ENCODE results near the gene OSBPL9. TPM values are rescaled to one million over a fixed set of nuclear protein-coding genes. Genes with fewer than 3 reads are reported as not detected.

The OSBPL9 gene
- total RNA-seq, 2 donors from 2014 or later, result 60.0 to 60.8 TPM

- no peak for DNase-seq (ENCODE audit: low spot score)
- Histone ChIP-seq H3K9me3 (no peaks in the 10 kb centered on the region), H3K4me1 (peaks cover 0 to 26% of the 10 kb centered on the region in 2 donors), H3K27me3 (no peaks in the 10 kb centered on the region), H3K27ac (peak overlapping the region; percentile 54 to 67), H3K36me3 (no peaks in the 10 kb centered on the region), H3K4me3 (no peak overlapping the region)
- TF ChIP-seq CTCF (IDR thresholded peaks at IDR 0.05), result no peak
Observed at GRCh38 chr1:51612447-51612961, 4.4 kb upstream of the OSBPL9 start.

DNA sequence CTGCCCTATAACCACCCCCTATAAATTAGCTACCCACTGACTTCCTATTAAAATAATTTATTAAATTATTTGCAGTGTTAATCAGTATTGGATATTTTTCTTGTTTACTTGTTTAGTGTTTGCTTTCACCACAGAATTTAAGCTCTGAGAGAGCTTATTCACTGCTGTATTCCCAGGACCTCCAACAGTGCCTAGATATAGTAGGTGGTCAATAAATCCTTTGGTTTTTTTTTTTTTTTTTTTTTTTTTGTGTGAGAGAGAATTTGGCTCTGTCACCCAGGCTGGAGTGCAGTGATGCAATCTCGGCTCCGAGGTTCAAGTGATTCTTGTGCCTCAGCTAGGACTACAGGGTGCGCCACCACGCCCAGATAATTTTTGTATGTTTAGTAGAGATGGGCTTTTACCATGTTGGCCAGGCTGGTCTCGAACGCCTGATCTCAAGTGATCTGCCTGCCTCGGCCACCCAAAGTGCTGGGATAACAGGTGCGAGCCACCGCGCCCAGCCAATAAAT is 1.1 kb upstream of the OSBPL9 start:
- TF ChIP-seq CTCF (IDR thresholded peaks at IDR 0.05), result no peak
- DNase-seq (ENCODE audit: low spot score), result no peak
- Histone ChIP-seq H3K27me3 (no peaks in the 10 kb centered on the region), H3K9me3 (no peaks in the 10 kb centered on the region), H3K36me3 (no peaks in the 10 kb centered on the region), H3K4me3 (no peak overlapping the region), H3K4me1 (peaks cover 0 to 53% of the 10 kb centered on the region in 2 donors), H3K27ac (peak overlapping the region; percentile 93 to 95)

DNA sequence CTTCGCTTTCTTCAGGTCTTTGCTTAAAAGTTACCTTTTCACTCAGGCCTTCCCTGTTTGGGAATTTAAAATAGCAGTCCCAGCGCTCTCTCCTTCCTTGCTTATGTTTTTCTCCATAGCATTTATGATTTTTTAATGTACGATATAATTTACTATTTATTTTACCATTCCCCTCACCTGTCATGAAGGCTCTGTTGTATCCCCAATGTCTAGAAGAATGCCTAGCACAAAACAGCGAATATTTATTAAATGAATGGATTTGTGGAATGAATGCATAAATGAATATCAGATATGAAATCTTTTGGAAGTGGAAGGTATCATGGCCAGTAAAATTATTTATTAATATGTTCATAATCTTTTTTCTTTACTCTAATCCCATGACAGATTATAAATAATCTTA is 402 bp upstream of the OSBPL9 start:
- peak overlapping the region; percentile 93 to 95 for H3K27ac ChIP-seq
- DNase-seq (ENCODE audit: low spot score), result no peak
- TF ChIP-seq CTCF (IDR thresholded peaks at IDR 0.05), result no peak
- H3K27me3 ChIP-seq, result no peaks in the 10 kb centered on the region
- peak overlapping the region; percentile 81 to 86 for H3K4me3 ChIP-seq
- H3K36me3 ChIP-seq, result no peaks in the 10 kb centered on the region
- no peaks in the 10 kb centered on the region for H3K9me3 ChIP-seq
- H3K4me1 ChIP-seq, result peaks cover 0 to 58% of the 10 kb centered on the region in 2 donors

DNA sequence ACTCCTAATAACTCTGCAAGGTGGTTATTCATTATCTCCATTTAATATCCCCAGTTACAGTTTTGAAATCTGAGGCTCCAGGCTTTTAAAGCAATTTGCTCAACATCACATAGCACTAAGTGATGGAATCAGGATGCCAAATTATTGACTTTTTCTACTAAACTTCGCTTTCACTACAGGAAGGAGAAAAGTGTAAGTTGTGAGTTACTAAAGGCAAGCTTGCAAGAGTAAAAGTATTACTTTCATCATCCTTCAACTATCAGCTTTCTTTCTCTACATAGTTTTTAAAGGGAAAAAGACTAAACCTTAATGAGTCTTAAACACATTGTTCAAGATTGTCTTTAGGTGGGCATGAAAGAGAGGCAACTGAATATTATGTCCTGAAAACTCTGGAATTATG is 1.8 kb downstream of the OSBPL9 start:
- peak overlapping the region; percentile 93 to 95 for H3K27ac ChIP-seq

GRCh38 chr1:51620470-51620869 is 3.6 kb downstream of the OSBPL9 start:
- DNase-seq (ENCODE audit: low spot score), result no peak
- Histone ChIP-seq H3K36me3 (no peaks in the 10 kb centered on the region), H3K27ac (peak overlapping the region; percentile 93 to 95), H3K4me3 (no peak overlapping the region), H3K9me3 (no peaks in the 10 kb centered on the region), H3K27me3 (no peaks in the 10 kb centered on the region), H3K4me1 (peaks cover 0 to 72% of the 10 kb centered on the region in 2 donors)
- TF ChIP-seq CTCF (IDR thresholded peaks at IDR 0.05), result no peak

More for the DNA sequence above, 1.8 kb downstream of the OSBPL9 start:
- no peak for TF ChIP-seq CTCF (IDR thresholded peaks at IDR 0.05)
- no peaks in the 10 kb centered on the region for H3K9me3 ChIP-seq
- H3K4me3 ChIP-seq, result peak overlapping the region; percentile 81 to 86
- no peaks in the 10 kb centered on the region for H3K27me3 ChIP-seq
- H3K36me3 ChIP-seq, result no peaks in the 10 kb centered on the region
- DNase-seq (ENCODE audit: low spot score), result no peak
- H3K4me1 ChIP-seq, result peaks cover 0 to 64% of the 10 kb centered on the region in 2 donors

GRCh38 chr1:51621161-51621560 is 4.3 kb downstream of the OSBPL9 start:
- Histone ChIP-seq H3K4me1 (peaks cover 0 to 71% of the 10 kb centered on the region in 2 donors), H3K27ac (peak overlapping the region; percentile 93 to 95), H3K9me3 (no peaks in the 10 kb centered on the region), H3K4me3 (no peak overlapping the region), H3K27me3 (no peaks in the 10 kb centered on the region), H3K36me3 (no peaks in the 10 kb centered on the region)
- no peak for DNase-seq (ENCODE audit: low spot score)
- TF ChIP-seq CTCF (IDR thresholded peaks at IDR 0.05), result no peak
